NCI-H2196 treated with DMSO at 0.1 percent for 48 hours (cell line): Measurements from ENCODE around the gene DMXL2.
"Not testable (repeated sequence)": the region's sequence is repeated elsewhere in the genome, so short reads cannot be mapped to it uniquely, and the experiment has no call there.

ENCODE experiments used
- DNase-seq: peaks from one replicate; lab custom pipeline; 2025; ENCODE audit not compliant: unreplicated experiment; lab: John Stamatoyannopoulos, UW

Gene DMXL2, protein sequence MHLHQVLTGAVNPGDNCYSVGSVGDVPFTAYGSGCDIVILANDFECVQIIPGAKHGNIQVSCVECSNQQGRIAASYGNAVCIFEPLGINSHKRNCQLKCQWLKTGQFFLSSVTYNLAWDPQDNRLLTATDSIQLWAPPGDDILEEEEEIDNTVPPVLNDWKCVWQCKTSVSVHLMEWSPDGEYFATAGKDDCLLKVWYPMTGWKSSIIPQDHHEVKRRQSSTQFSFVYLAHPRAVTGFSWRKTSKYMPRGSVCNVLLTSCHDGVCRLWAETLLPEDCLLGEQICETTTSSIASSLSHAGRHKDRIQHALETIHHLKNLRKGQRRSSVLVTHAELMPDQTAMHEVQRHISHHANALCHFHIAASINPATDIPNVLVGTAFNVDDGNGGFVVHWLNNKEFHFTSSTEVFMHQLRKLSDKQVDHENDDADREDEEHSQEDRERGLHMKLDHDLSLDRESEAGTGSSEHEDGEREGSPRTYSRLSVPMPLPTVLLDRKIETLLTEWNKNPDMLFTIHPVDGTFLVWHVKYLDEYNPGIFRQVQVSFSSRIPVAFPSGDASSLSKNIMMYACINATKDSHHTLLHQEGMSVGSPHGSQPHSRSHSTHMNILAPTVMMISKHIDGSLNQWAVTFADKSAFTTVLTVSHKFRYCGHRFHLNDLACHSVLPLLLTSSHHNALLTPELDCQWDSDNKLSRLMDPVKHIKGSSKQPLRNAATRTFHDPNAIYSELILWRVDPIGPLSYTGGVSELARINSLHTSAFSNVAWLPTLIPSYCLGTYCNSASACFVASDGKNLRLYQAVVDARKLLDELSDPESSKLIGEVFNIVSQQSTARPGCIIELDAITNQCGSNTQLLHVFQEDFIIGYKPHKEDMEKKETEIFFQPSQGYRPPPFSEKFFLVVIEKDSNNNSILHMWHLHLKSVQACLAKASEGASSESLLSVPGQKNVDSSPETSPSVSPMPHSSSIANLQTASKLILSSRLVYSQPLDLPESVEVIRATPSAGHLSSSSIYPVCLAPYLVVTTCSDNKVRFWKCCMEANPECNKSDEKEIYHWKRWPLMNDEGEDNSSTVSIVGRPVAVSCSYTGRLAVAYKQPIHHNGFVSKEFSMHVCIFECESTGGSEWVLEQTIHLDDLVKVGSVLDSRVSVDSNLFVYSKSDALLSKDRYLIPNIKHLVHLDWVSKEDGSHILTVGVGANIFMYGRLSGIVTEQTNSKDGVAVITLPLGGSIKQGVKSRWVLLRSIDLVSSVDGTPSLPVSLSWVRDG (N-terminal part only)

DNA sequence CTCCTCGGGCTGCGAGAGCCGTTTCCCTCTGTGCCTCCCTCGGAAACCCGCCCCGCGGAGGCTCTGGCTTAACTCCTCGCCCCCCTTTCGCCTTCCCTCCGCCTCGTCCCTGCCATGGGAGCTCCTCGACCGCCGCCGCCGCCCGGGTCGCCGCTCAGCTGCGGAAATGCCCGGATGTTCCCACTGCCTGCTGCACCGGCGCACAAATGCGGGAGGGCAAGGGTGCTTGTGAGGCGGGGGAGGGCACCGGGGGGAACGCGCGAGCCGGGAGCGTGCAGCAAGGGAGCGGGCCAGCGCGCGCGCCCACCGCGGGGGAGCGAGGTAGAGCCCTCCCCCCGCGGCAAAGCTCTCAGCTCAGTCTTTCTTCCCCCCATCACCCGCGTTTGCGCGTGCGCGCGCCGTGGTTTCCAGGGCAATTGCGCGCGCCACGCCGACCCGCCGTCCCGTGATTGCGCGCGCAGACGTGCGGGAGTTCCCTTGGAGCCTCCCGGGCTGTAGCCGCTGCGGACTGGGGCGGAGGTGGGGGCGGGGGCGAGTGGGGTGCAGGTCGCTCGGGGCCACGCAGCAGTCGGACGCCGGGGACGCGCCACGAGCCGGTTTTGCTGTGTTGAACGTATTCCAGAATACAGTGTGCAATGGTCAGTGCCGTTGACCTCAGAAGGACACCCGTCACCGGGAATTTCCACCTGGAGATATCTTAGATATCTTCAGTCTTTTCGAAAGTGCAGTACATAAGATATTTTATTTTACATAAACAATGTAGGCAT is at the start of gene DMXL2:
Gene DMXL2, minus strand, starts transcription at position 168 of the 767 bp plus-strand sequence. CDS start 226 bp downstream, outside the sequence.
- peak; percentile 69 for DNase-seq

DNA sequence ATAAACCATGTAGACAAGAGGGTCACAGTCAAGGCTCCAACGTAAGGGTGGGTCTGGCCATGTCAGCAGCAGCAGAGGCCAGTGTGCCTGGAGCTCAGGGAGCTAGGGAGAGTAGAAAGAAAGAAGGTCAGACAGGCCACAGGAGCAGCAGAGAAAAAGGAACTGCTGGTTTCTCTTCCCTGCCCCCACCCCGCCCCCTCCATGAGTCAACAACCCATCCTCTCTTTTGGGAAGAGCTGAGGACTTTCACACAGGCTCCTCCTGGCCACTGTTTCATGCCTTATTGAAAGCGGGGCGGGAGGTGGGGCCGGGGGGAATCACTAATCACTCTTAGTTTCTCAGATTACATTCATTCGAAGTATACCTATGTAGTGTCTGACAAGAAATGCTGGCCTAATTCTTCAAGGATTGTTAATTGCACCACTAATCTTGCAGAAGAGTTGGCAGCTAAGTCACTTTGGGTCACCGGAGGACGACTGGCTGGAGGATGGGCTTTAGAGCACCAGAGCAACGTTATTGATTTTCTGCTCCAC is 49.6 kb upstream of the DMXL2 start:
- no peak for DNase-seq

- DNase-seq, result no peak
Observed at GRCh38 chr15:51669381-51669780, 46.8 kb upstream of the DMXL2 start.

DNA sequence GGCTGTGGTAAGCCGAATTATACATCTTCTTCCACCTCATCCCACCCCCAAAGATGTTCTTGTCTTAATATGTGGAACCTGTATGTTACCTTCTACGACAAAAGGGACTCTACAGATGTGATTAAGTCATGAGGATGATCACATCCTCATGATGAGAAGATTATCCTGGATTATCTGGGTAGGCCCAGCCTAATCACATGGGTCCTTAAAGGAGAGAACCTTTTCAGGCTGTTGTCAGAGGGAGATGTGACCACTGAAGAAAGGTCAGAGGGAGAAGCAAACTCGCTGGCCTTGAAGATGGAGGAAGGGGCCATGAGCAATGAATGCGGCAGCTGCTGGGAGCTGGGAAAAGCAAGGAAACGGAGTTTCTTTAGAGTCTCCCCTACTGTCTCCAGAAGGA is 45.9 kb upstream of the DMXL2 start:
- no peak for DNase-seq

DNA sequence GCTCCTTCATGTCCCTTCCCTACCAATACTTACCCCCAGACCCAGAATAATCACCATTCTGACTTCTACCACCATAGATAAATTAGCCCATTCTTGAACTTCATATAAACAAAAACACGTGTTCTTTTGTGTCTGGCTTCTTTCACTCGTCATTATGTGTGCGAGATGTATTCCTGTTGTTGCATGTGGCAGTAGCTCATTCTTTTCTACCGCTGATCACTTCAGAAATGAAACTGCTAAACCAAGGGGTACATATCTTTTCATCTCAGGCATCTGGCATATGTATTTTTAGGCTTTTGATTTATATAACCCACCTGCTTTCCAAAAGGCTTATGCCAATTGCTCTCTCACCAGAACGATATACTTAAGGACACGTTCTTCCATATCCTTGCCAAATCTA is 44.9 kb upstream of the DMXL2 start:
- DNase-seq, result no peak

DNA sequence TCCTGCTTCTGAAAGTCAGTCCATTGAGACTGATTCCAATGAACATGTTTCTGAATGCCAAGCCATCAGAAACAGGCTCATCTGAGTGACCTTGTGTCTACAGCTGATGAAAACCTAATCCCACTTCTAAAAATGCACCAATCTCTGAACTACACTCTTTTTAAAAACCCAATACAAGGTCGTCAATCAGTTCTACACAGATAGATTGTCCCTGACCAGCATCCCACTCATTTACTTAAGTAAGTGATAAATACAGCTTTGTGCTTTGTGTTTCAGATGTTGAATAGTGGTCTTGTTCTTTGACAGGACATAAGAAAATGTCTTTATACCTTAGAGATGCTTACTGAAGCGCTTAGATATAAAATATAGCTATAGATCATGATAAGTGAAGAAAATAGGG is 38.5 kb upstream of the DMXL2 start:
- no peak for DNase-seq

- no peak for DNase-seq
Observed at GRCh38 chr15:51658664-51659063, 36.1 kb upstream of the DMXL2 start.

DNA sequence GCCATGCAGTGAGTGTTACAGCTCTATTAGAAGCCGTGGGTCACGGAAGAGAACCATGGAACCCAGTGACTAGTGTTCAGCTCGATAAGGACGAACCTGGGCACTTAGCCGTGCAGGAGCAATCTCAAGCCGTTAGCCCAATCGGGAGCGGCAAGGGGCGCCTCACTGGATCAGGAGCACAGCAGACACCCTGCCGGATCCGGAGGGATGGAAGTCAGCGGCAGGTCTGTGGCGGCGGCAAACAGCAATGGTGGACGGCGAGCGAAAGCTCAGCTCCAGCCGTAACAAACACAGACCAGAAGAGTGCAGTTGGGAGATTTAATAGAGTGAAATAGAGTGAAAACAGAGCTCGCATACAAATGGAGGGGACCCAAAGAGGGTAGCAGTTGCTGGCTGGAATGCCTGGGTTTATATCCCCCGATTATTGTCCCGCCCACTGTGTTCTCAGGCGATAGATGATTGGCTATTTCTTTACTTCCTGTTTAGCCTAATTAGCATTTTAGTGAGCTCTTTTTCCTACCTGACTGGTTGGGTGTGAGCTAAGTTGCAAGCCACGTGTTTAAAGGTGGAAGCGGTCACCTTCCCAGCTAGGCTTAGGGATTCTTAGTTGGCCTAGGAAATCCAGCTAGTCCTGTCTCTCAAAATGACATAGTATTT is 33.0 kb upstream of the DMXL2 start:
- DNase-seq, result not testable (repeated sequence)

- DNase-seq, result no peak
Observed at GRCh38 chr15:51652084-51652668, 29.6 kb upstream of the DMXL2 start.

DNA sequence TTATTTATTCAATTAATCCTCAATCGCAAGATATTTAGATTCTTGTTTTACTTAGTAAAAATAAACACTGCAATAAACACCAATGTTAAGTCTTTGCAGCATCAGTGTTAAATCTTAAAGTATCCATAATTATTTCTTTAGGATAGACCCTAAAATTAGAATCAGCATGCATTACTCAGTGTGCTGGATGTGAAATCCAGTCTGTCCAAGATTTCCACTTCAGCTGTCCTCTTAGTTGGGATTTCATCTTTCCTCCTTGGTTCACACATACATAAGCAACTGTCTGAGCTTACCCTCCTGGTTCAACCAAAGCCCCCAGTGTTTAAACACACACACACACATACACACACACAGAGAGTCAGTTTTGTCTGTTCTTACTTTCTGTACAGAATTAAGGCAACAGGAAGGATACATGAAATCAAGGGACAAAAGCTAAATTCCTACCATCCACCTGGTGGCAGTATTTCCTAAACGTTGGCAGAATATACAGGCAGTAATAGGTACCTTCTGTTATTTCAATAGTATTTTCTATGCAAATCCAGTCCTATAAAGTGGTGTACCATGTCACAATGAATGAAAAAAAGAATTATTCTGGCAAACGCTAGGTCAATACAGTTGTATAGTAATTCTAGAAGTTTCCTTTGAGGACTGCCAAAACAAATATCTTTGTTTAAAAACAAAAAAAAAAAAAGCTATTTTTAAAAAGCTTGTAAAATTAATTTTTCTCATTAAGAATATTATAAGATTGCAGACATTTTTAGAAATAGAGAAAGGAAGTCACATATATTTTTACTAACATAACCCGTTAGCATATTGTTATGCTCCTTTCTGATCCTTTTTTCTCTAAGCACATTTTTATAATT is 27.3 kb upstream of the DMXL2 start:
- peak; percentile 39 for DNase-seq

DNA sequence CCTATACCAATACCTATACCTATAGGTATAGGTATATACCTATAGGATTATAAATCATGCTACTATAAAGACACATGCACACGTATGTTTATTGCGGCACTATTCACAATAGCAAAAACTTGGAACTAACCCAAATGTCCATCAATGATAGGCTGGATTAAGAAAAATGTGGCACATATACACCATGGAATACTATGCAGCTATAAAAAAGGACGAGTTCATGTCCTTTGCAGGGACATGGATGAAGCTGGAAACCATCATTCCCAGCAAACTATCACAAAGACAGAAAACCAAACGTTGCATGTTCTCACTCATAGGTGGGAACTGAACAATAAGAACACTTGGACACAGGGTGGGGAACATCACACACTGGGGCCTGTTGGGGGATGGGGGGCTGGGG is 26.1 kb upstream of the DMXL2 start:
- DNase-seq, result not testable (repeated sequence)

DNA sequence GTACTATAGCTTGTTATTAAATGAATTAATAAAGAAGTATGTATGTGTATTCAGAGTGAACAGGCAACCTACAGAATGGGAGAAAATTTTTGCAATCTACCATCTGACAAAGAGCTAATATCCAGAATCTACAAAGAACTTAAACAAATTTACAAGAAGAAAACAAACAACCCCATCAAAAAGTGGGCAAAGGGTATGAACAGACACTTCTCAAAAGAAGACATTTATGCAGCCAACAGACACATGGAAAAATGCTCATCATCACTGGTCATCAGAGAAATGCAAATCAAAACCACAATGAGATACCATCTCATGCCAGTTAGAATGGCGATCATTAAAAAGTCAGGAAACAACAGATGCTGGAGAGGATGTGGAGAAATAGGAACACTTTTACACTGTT is 25.5 kb upstream of the DMXL2 start:
- DNase-seq, result not testable (repeated sequence)

- DNase-seq, result no peak
Observed at GRCh38 chr15:51647128-51647562, 24.6 kb upstream of the DMXL2 start.

- DNase-seq, result no peak
Observed at GRCh38 chr15:51642696-51643095, 20.1 kb upstream of the DMXL2 start.

DNA sequence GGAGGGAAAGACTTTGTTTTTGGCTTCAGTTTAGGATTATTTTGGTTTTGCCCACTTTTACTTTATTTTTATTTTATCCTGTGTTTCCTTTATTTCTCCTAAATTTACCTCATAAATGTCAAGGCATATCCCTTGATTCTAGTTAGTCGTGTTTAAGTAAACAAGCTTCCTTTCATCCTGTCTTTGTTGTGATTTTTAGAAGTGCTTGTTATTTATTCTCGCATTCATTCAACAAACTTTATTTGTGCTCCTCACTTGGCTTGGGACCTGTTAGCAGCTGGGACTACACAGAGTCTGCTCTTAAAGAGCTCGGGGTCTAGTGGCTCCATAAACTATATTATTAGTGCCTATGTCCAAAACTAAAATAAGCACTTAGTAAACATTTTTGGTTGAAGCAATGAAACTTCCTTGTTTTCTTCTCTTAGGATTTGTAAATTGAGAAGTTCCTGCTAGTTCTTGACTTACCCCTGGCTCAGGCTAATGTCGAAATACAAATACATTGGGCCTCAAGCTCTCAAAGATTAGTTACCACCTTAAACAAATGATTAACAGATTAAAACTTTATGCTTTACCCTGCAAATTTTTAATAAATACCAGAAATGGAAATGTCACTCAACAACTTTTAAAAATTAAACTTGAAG is 19.0 kb upstream of the DMXL2 start:
- no peak for DNase-seq

- DNase-seq, result no peak
Observed at GRCh38 chr15:51634591-51635198, 12.1 kb upstream of the DMXL2 start.

GRCh38 chr15:51629612-51630011 is 7.0 kb upstream of the DMXL2 start:
- no peak for DNase-seq
